HepG2 (cell line): Measurements from ENCODE around the gene CREBBP. TPM values are rescaled to one million over a fixed set of nuclear protein-coding genes. Genes with fewer than 3 reads are reported as not detected.

ENCODE experiments used
- BRD4 ChIP-seq: sonication (generic); formaldehyde crosslinking; IDR thresholded peaks from 2 replicates; pipeline ENCODE4 v1.4.0; 2020; ENCODE audit warnings: missing genetic modification reagents
- E2F5 ChIP-seq: sonication (generic); formaldehyde crosslinking; conservative IDR thresholded peaks from 2 replicates; pipeline ENCODE4 v1.4.0; 2020; ENCODE audit warnings: missing genetic modification reagents
- ETS1 ChIP-seq: sonication (generic); formaldehyde crosslinking; IDR thresholded peaks from 2 replicates; pipeline ENCODE4 v1.4.0; 2020; ENCODE audit warnings: missing genetic modification reagents
- HNRNPK ChIP-seq: fragments of 200-400 bp; formaldehyde crosslinking; IDR thresholded peaks from 2 replicates; pipeline ENCODE4 v1.6.1; 2018; ENCODE audit warnings: low read length, low read depth, moderate library complexity, mild to moderate bottlenecking; ENCODE audit not compliant: poor library complexity, severe bottlenecking
- HNRNPLL ChIP-seq: fragments of 200-400 bp; formaldehyde crosslinking; IDR thresholded peaks from 2 replicates; pipeline ENCODE4 v1.6.1; 2017; ENCODE audit warnings: mild to moderate bottlenecking, low read depth, low read length; ENCODE audit not compliant: poor library complexity, severe bottlenecking
- HOXA9 ChIP-seq: sonication (generic); formaldehyde crosslinking; IDR thresholded peaks from 2 replicates; pipeline ENCODE4 v1.8.1; 2022; ENCODE audit warnings: missing genetic modification reagents, mild to moderate bottlenecking, moderate library complexity, borderline replicate concordance
- KLF13 ChIP-seq: sonication (generic); formaldehyde crosslinking; IDR thresholded peaks from 2 replicates; pipeline ENCODE4 v1.4.0; 2020; ENCODE audit warnings: mild to moderate bottlenecking, missing genetic modification reagents
- KLF9 ChIP-seq: IDR thresholded peaks from 2 replicates; pipeline ENCODE4 v1.6.1; 2016; ENCODE audit warnings: low read depth
- MAFF ChIP-seq: IDR thresholded peaks from 2 replicates; pipeline ENCODE4 v1.6.1; 2011; ENCODE audit warnings: low read depth, low read length, improper control_type of control experiment
- MIER2 ChIP-seq: IDR thresholded peaks from 2 replicates; pipeline ENCODE4 v1.6.1; 2016; ENCODE audit warnings: missing biosample characterization, missing genetic modification reagents
- PAWR ChIP-seq: sonication (generic); formaldehyde crosslinking; IDR thresholded peaks from 2 replicates; pipeline ENCODE4 v1.4.0; 2020; ENCODE audit warnings: missing genetic modification reagents, mild to moderate bottlenecking, borderline replicate concordance
- RAD51 ChIP-seq: fragments of 450-650 bp; IDR thresholded peaks from 2 replicates; pipeline ENCODE4 v1.6.1; 2016; ENCODE audit warnings: borderline replicate concordance
- SAFB2 ChIP-seq: sonication (generic); formaldehyde crosslinking; IDR thresholded peaks from 2 replicates; pipeline ENCODE4 v1.5.1; 2020; ENCODE audit warnings: missing genetic modification reagents, low read depth, mild to moderate bottlenecking, borderline replicate concordance
- YEATS4 ChIP-seq: sonication (generic); formaldehyde crosslinking; IDR thresholded peaks from 2 replicates; pipeline ENCODE4 v1.4.0; 2020; ENCODE audit warnings: missing genetic modification reagents, borderline replicate concordance
- ZMYM3 ChIP-seq: sonication (generic); formaldehyde crosslinking; IDR thresholded peaks from 2 replicates; pipeline ENCODE4 v1.5.1; 2020; ENCODE audit warnings: mild to moderate bottlenecking, missing genetic modification reagents
- ZNF136 ChIP-seq: sonication (generic); formaldehyde crosslinking; IDR thresholded peaks from 2 replicates; pipeline ENCODE4 v1.8.1; 2022; ENCODE audit warnings: low read depth, mild to moderate bottlenecking, moderate library complexity, missing genetic modification reagents
- ZNF484 ChIP-seq: sonication (generic); formaldehyde crosslinking; IDR thresholded peaks from 2 replicates; pipeline ENCODE4 v1.5.1; 2020; ENCODE audit warnings: mild to moderate bottlenecking, low read depth, missing genetic modification reagents, borderline replicate concordance
- ZNF574 ChIP-seq: sonication (generic); formaldehyde crosslinking; IDR thresholded peaks from 2 replicates; pipeline ENCODE4 v1.4.0; 2020; ENCODE audit warnings: missing genetic modification reagents
- ZNF737 ChIP-seq: sonication (generic); formaldehyde crosslinking; IDR thresholded peaks from 2 replicates; pipeline ENCODE4 v1.5.0; 2020; ENCODE audit warnings: missing genetic modification reagents, mild to moderate bottlenecking, borderline replicate concordance
- ZNF83 ChIP-seq: sonication (generic); formaldehyde crosslinking; IDR thresholded peaks from 2 replicates; pipeline ENCODE4 v1.4.0; 2020; ENCODE audit warnings: missing genetic modification reagents, mild to moderate bottlenecking, borderline replicate concordance
- ZNF891 ChIP-seq: sonication (generic); formaldehyde crosslinking; IDR thresholded peaks from 2 replicates; pipeline ENCODE4 v1.5.0; 2020; ENCODE audit warnings: mild to moderate bottlenecking, missing genetic modification reagents
- ZZZ3 ChIP-seq: sonication (generic); formaldehyde crosslinking; IDR thresholded peaks from 2 replicates; pipeline ENCODE4 v1.4.0; 2020; ENCODE audit warnings: missing genetic modification reagents, mild to moderate bottlenecking, borderline replicate concordance
- polyA plus RNA-seq, 8 experiments: library from polyadenylated mRNA; depleted of rRNA in 3 of 8; stranded (reverse) in 7 of 8; unstranded in 1 of 8; fragments of >200 nt; fragmentation: Illumina TruSeq in 4 of 8; extraction: Trizol in 4 of 8; gene quantifications; 2 replicates each; pipeline versions ENCODE4 v1.2.1 to v1.2.3, GENCODE V29; 2011 to 2016; ENCODE audit warnings: low read depth in 4 of 8, missing spikeins in 1 of 8, mixed read lengths in 1 of 8; ENCODE audit not compliant: insufficient read depth in 1 of 8
- total RNA-seq, 5 experiments: library from RNA; depleted of rRNA; stranded (reverse); fragments of >200 nt; fragmentation: Illumina TruSeq; extraction: Trizol; gene quantifications; 2 replicates each; pipeline ENCODE4 v1.2.3, GENCODE V29; 2016; ENCODE audit warnings: low read depth in 1 of 5
- TF ChIP-seq, protein P1 (sequence below): sonication (generic); formaldehyde crosslinking; IDR thresholded peaks from 2 replicates; pipeline ENCODE4 v1.4.0; 2020; ENCODE audit warnings: missing genetic modification reagents, low read depth, mild to moderate bottlenecking, borderline replicate concordance

CREBBP gene
- total and polyA plus RNA-seq, 2 of the 13 experiments (the other 11 are each of a cell fraction or from before 2014, with no cell fraction given), result 5.3 to 10.4 TPM

GRCh38 chr16:3717235-3718018 lies 163.1 kb downstream of the CREBBP start, which contains the start of gene TRAP1 (continued):
- TF ChIP-seq ZNF574 (CRISPR knock-in tag), result peak; percentile 63
- TF ChIP-seq ETS1, result no peak
- peak; percentile 52 for TF ChIP-seq HNRNPK
- 0 out of 2 replicates have a peak, but pooled peaks have one; percentile 20 for TF ChIP-seq ZMYM3 (CRISPR knock-in tag)
- no peak for TF ChIP-seq KLF9 (CRISPR knock-in tag)
- peak; percentile 92 for TF ChIP-seq YEATS4 (CRISPR knock-in tag)
- peak; percentile 38 for TF ChIP-seq HNRNPLL
- peak; percentile 82; the same call in 1 of the 2 replicates for TF ChIP-seq SAFB2 (CRISPR knock-in tag)
- no peak for TF ChIP-seq ZNF83
- TF ChIP-seq, protein P1, sequence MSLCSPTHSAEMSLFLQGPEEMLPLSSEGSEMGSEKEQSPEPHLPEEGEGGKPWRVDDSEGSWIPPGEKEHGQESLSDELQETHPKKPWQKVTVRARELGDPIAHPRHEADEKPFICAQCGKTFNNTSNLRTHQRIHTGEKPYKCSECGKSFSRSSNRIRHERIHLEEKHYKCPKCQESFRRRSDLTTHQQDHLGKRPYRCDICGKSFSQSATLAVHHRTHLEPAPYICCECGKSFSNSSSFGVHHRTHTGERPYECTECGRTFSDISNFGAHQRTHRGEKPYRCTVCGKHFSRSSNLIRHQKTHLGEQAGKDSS (CRISPR knock-in tag), result peak; percentile 63; the same call in 1 of the 2 replicates
- TF ChIP-seq ZNF484 (CRISPR knock-in tag), result no peak
- TF ChIP-seq MAFF, result no peak
- no peak for TF ChIP-seq E2F5 (CRISPR knock-in tag)
- TF ChIP-seq RAD51, result no peak
- TF ChIP-seq BRD4 (CRISPR knock-in tag), result no peak
- TF ChIP-seq PAWR, result no peak
- TF ChIP-seq ZNF136 (CRISPR knock-in tag), result no peak
- 0 out of 2 replicates have a peak, but pooled peaks have one; percentile 22 for TF ChIP-seq ZNF891 (CRISPR knock-in tag)
- no peak for TF ChIP-seq ZNF737 (CRISPR knock-in tag)
- TF ChIP-seq ZZZ3 (CRISPR knock-in tag), result no peak
- no peak for TF ChIP-seq MIER2 (CRISPR knock-in tag)
- TF ChIP-seq KLF13, result 0 out of 2 replicates have a peak, but pooled peaks have one; percentile 79
- peak; percentile 50; the same call in 1 of the 2 replicates for TF ChIP-seq HOXA9 (CRISPR knock-in tag)
